WTC11 (cell line): ENCODE data around the gene CLNK. TPM values are rescaled to one million over a fixed set of nuclear protein-coding genes. Genes with fewer than 3 reads are reported as not detected.

ENCODE experiments used
- ATAC-seq: fragments of 200-7000 bp; cut with Tn5 transposase; 2 replicates; pipeline ENCODE4 v1.10.0; 2021; ENCODE audit warnings: mild to moderate bottlenecking, moderate library complexity
- CTCF ChIA-PET: fragments of 300-600 bp; sonication (Branson Sonifier 250); formaldehyde crosslinking; loops from one replicate; lab custom pipeline; 2021; ENCODE audit warnings: antibody characterized with exemption; lab: Charles Lee
- POLR2A ChIA-PET: fragments of 350-600 bp; sonication (Branson Sonifier 250); formaldehyde crosslinking; loops from one replicate; lab custom pipeline; 2021; ENCODE audit warnings: antibody characterized with exemption; lab: Charles Lee
- DNase-seq: peaks from one replicate; pipeline ENCODE4 v3.0.0; 2021; ENCODE audit warnings: low spot score
- H3K27ac Mint-ChIP-seq: 2 replicates; pipeline ENCODE4 v1.8.0; 2021; ENCODE audit warnings: mixed read lengths
- H3K27me3 Mint-ChIP-seq: 2 replicates; pipeline ENCODE4 v1.8.0; 2021; ENCODE audit warnings: low read depth, mild to moderate bottlenecking, moderate library complexity, mixed read lengths
- H3K36me3 Mint-ChIP-seq: 2 replicates; pipeline ENCODE4 v1.8.0; 2021; ENCODE audit warnings: mixed read lengths
- H3K4me1 Mint-ChIP-seq: 2 replicates; pipeline ENCODE4 v1.8.0; 2022; ENCODE audit warnings: mixed read lengths
- H3K4me3 Mint-ChIP-seq: 2 replicates; pipeline ENCODE4 v1.8.0; 2021; ENCODE audit warnings: mild to moderate bottlenecking, moderate library complexity, mixed read lengths
- H3K9me3 Mint-ChIP-seq: 2 replicates; pipeline ENCODE4 v1.8.0; 2021; ENCODE audit warnings: mixed read lengths
- ATF1 ChIP-seq: sonication (generic); formaldehyde crosslinking; IDR thresholded peaks from 2 replicates; pipeline ENCODE4 v1.8.1; 2023; ENCODE audit warnings: mild to moderate bottlenecking, moderate library complexity, missing genetic modification reagents
- CREM ChIP-seq: sonication (generic); formaldehyde crosslinking; IDR thresholded peaks from 2 replicates; pipeline ENCODE4 v1.8.1; 2022; ENCODE audit warnings: mild to moderate bottlenecking, missing genetic modification reagents, moderate library complexity
- ETV6 ChIP-seq: sonication (generic); formaldehyde crosslinking; IDR thresholded peaks from 2 replicates; pipeline ENCODE4 v1.8.1; 2022; ENCODE audit warnings: mild to moderate bottlenecking, missing genetic modification reagents
- MYBL2 ChIP-seq: sonication (generic); formaldehyde crosslinking; IDR thresholded peaks from 2 replicates; pipeline ENCODE4 v1.8.1; 2023; ENCODE audit warnings: mild to moderate bottlenecking, moderate library complexity, missing genetic modification reagents
- NR2C2 ChIP-seq: sonication (generic); formaldehyde crosslinking; IDR thresholded peaks from 2 replicates; pipeline ENCODE4 v1.8.0; 2022; ENCODE audit warnings: mild to moderate bottlenecking, missing genetic modification reagents
- TEAD1 ChIP-seq: sonication (generic); formaldehyde crosslinking; IDR thresholded peaks from 2 replicates; pipeline ENCODE4 v1.8.0; 2022; ENCODE audit warnings: mild to moderate bottlenecking, missing genetic modification reagents
- ZNF317 ChIP-seq: sonication (generic); formaldehyde crosslinking; IDR thresholded peaks from 2 replicates; pipeline ENCODE4 v1.8.1; 2023; ENCODE audit warnings: low read depth, mild to moderate bottlenecking, moderate library complexity, missing genetic modification reagents, borderline replicate concordance
- ZNF416 ChIP-seq: fragments of 250-450 bp; sonication (Bioruptor Pico); IDR thresholded peaks from 2 replicates; pipeline ENCODE4 v1.9.0; 2021; ENCODE audit warnings: mild to moderate bottlenecking, inconsistent platforms
- ZNF423 ChIP-seq: fragments of 250-450 bp; sonication (Bioruptor Pico); IDR thresholded peaks from 2 replicates; pipeline ENCODE4 v2.1.2; 2022; ENCODE audit warnings: mild to moderate bottlenecking, moderate library complexity
- total RNA-seq: library from RNA; stranded (reverse); gene quantifications from 3 replicates; pipeline ENCODE4 v1.2.3, GENCODE V29; 2021
- TF ChIP-seq, protein P1 (sequence below): sonication (generic); formaldehyde crosslinking; IDR thresholded peaks from 2 replicates; pipeline ENCODE4 v1.8.1; 2022; ENCODE audit warnings: low read depth, missing genetic modification reagents, borderline replicate concordance
- TF ChIP-seq, protein P2 (sequence below): fragments of 250-450 bp; sonication (Bioruptor Pico); IDR thresholded peaks from 2 replicates; pipeline ENCODE4 v1.8.0; 2021; ENCODE audit warnings: mild to moderate bottlenecking
- TF ChIP-seq, protein P3 (sequence below): sonication (generic); formaldehyde crosslinking; IDR thresholded peaks from 2 replicates; pipeline ENCODE4 v1.8.1; 2022; ENCODE audit warnings: missing genetic modification reagents, borderline replicate concordance
- TF ChIP-seq, protein P4 (sequence below): sonication (generic); formaldehyde crosslinking; IDR thresholded peaks from 2 replicates; pipeline ENCODE4 v1.8.1; 2023; ENCODE audit warnings: mild to moderate bottlenecking, moderate library complexity, missing genetic modification reagents
- TF ChIP-seq, protein P5 (sequence below): sonication (generic); formaldehyde crosslinking; IDR thresholded peaks from 2 replicates; pipeline ENCODE4 v1.8.0; 2022; ENCODE audit warnings: missing genetic modification reagents
- TF ChIP-seq, protein P6 (sequence below): sonication (generic); formaldehyde crosslinking; IDR thresholded peaks from 2 replicates; pipeline ENCODE4 v1.8.0; 2023; ENCODE audit warnings: mild to moderate bottlenecking, missing genetic modification reagents

The CLNK gene
- total RNA-seq, 1 experiment from 2014 or later: not detected

DNA sequence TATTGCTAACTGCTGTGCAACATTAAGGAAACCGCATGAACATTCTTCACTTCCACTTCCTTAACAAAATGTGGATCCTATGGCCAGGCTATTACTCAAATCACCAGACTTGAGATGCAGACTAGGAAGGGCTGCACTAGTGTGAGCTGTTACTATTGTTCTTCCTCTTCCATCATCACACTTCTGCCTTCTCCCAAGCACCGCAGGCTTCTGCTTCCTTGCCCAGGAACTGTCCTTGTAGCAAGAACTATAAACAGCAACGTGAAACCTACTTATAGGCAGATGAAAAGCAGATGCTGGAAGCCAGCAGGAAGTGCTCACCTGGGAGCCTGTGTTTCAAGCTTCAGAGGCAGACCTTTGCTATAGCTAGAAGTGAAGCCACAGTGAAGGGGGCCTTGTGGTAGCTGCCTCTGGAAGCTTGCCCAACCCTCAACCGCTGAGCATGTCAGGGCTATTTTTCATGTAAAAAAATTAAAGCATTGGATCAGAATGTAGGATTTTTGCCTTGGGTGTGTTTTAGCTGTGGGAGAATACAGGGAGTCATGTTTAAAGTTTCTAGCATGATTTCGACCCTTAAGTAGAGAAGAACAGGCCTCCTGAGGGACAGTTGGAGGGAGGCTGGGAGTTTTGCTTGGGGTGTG lies 43.9 kb downstream of the CLNK start:
- ChIA-PET POLR2A (no interaction called here), CTCF (no interaction called here)
- Mint-ChIP-seq H3K4me1 (no peaks in the 10 kb centered on the region), H3K27ac (no peak overlapping the region), H3K4me3 (no peak overlapping the region), H3K36me3 (peaks cover 59% of the 10 kb centered on the region), H3K27me3 (peaks cover 2% of the 10 kb centered on the region; the same call in 1 of the 2 replicates), H3K9me3 (peaks cover 78% of the 10 kb centered on the region)
- ATAC-seq (no peak), DNase-seq (no peak)
- TF ChIP-seq ETV6 (CRISPR knock-in tag): no peak
- TF ChIP-seq, protein P1, sequence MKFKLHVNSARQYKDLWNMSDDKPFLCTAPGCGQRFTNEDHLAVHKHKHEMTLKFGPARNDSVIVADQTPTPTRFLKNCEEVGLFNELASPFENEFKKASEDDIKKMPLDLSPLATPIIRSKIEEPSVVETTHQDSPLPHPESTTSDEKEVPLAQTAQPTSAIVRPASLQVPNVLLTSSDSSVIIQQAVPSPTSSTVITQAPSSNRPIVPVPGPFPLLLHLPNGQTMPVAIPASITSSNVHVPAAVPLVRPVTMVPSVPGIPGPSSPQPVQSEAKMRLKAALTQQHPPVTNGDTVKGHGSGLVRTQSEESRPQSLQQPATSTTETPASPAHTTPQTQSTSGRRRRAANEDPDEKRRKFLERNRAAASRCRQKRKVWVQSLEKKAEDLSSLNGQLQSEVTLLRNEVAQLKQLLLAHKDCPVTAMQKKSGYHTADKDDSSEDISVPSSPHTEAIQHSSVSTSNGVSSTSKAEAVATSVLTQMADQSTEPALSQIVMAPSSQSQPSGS (CRISPR knock-in tag): no peak
- no peak for TF ChIP-seq ZNF317 (CRISPR knock-in tag)
- TF ChIP-seq, protein P2, sequence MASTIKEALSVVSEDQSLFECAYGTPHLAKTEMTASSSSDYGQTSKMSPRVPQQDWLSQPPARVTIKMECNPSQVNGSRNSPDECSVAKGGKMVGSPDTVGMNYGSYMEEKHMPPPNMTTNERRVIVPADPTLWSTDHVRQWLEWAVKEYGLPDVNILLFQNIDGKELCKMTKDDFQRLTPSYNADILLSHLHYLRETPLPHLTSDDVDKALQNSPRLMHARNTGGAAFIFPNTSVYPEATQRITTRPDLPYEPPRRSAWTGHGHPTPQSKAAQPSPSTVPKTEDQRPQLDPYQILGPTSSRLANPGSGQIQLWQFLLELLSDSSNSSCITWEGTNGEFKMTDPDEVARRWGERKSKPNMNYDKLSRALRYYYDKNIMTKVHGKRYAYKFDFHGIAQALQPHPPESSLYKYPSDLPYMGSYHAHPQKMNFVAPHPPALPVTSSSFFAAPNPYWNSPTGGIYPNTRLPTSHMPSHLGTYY (CRISPR knock-in tag): no peak
- TF ChIP-seq ATF1: no peak
- TF ChIP-seq, protein P3, sequence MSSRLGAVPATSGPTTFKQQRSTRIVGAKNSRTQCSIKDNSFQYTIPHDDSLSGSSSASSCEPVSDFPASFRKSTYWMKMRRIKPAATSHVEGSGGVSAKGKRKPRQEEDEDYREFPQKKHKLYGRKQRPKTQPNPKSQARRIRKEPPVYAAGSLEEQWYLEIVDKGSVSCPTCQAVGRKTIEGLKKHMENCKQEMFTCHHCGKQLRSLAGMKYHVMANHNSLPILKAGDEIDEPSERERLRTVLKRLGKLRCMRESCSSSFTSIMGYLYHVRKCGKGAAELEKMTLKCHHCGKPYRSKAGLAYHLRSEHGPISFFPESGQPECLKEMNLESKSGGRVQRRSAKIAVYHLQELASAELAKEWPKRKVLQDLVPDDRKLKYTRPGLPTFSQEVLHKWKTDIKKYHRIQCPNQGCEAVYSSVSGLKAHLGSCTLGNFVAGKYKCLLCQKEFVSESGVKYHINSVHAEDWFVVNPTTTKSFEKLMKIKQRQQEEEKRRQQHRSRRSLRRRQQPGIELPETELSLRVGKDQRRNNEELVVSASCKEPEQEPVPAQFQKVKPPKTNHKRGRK (CRISPR knock-in tag): no peak
- TF ChIP-seq, protein P4, sequence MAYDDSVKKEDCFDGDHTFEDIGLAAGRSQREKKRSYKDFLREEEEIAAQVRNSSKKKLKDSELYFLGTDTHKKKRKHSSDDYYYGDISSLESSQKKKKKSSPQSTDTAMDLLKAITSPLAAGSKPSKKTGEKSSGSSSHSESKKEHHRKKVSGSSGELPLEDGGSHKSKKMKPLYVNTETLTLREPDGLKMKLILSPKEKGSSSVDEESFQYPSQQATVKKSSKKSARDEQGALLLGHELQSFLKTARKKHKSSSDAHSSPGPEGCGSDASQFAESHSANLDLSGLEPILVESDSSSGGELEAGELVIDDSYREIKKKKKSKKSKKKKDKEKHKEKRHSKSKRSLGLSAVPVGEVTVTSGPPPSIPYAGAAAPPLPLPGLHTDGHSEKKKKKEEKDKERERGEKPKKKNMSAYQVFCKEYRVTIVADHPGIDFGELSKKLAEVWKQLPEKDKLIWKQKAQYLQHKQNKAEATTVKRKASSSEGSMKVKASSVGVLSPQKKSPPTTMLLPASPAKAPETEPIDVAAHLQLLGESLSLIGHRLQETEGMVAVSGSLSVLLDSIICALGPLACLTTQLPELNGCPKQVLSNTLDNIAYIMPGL: no peak

DNA sequence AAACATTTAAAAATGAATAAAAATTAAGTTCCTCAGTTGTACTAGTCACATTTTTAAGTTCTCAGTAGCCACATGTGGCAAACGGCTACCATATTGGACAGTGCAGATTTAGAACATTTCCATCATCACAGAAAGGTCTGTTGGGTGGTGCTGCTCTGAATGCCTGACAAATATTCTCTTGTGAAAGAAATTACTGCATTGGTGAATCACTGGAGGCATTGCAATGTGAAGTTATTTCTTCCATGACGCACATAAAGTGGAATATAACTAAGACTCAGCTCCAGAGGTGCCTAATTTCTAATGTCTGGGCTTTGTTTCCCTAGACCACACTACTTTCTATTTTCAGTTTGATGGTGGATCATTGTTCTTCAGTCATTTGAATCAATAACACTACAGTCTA lies 44.9 kb downstream of the CLNK start:
- DNase-seq (no peak), ATAC-seq (no peak)
- peaks cover 63% of the 10 kb centered on the region for H3K36me3 Mint-ChIP-seq
- H3K4me3 Mint-ChIP-seq: no peak overlapping the region
- H3K27me3 Mint-ChIP-seq: peaks cover 2% of the 10 kb centered on the region; the same call in 1 of the 2 replicates
- no peaks in the 10 kb centered on the region for H3K4me1 Mint-ChIP-seq
- peaks cover 79% of the 10 kb centered on the region for H3K9me3 Mint-ChIP-seq
- ChIA-PET POLR2A (no interaction called here), CTCF (no interaction called here)
- H3K27ac Mint-ChIP-seq: no peak overlapping the region
- TF ChIP-seq CREM (CRISPR knock-in tag) (no peak), ZNF416 (no peak), TEAD1 (CRISPR knock-in tag) (no peak), NR2C2 (CRISPR knock-in tag) (no peak), MYBL2 (CRISPR knock-in tag) (no peak), ZNF423 (no peak)
- TF ChIP-seq, protein P5, sequence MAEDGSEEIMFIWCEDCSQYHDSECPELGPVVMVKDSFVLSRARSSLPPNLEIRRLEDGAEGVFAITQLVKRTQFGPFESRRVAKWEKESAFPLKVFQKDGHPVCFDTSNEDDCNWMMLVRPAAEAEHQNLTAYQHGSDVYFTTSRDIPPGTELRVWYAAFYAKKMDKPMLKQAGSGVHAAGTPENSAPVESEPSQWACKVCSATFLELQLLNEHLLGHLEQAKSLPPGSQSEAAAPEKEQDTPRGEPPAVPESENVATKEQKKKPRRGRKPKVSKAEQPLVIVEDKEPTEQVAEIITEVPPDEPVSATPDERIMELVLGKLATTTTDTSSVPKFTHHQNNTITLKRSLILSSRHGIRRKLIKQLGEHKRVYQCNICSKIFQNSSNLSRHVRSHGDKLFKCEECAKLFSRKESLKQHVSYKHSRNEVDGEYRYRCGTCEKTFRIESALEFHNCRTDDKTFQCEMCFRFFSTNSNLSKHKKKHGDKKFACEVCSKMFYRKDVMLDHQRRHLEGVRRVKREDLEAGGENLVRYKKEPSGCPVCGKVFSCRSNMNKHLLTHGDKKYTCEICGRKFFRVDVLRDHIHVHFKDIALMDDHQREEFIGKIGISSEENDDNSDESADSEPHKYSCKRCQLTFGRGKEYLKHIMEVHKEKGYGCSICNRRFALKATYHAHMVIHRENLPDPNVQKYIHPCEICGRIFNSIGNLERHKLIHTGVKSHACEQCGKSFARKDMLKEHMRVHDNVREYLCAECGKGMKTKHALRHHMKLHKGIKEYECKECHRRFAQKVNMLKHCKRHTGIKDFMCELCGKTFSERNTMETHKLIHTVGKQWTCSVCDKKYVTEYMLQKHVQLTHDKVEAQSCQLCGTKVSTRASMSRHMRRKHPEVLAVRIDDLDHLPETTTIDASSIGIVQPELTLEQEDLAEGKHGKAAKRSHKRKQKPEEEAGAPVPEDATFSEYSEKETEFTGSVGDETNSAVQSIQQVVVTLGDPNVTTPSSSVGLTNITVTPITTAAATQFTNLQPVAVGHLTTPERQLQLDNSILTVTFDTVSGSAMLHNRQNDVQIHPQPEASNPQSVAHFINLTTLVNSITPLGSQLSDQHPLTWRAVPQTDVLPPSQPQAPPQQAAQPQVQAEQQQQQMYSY: no peak
- TF ChIP-seq, protein P4: no peak
- TF ChIP-seq, protein P6, sequence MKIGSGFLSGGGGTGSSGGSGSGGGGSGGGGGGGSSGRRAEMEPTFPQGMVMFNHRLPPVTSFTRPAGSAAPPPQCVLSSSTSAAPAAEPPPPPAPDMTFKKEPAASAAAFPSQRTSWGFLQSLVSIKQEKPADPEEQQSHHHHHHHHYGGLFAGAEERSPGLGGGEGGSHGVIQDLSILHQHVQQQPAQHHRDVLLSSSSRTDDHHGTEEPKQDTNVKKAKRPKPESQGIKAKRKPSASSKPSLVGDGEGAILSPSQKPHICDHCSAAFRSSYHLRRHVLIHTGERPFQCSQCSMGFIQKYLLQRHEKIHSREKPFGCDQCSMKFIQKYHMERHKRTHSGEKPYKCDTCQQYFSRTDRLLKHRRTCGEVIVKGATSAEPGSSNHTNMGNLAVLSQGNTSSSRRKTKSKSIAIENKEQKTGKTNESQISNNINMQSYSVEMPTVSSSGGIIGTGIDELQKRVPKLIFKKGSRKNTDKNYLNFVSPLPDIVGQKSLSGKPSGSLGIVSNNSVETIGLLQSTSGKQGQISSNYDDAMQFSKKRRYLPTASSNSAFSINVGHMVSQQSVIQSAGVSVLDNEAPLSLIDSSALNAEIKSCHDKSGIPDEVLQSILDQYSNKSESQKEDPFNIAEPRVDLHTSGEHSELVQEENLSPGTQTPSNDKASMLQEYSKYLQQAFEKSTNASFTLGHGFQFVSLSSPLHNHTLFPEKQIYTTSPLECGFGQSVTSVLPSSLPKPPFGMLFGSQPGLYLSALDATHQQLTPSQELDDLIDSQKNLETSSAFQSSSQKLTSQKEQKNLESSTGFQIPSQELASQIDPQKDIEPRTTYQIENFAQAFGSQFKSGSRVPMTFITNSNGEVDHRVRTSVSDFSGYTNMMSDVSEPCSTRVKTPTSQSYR (CRISPR knock-in tag): no peak
- TF ChIP-seq, protein P2 (CRISPR knock-in tag): no peak
